ENCODE measurements around the gene SYNE1. TPM values are rescaled to one million over a fixed set of nuclear protein-coding genes. Genes with fewer than 3 reads are reported as not detected.
A peak's percentile ranks its signal among the peaks of the same experiment; 100 is the strongest.

The SYNE1 gene
- total RNA-seq, 6 donors from 2014 or later: 160 to 859 (median 490) TPM

GRCh38 chr6:152195896-152196295 lies 441.3 kb downstream of the SYNE1 start:
- no peak overlapping the region for H3K4me3 ChIP-seq
- H3K27me3 ChIP-seq: no peaks in the 10 kb centered on the region
- no peak overlapping the region for H3K27ac ChIP-seq
- H3K36me3 ChIP-seq: peaks cover 18 to 58% (median 35%) of the 10 kb centered on the region in 4 donors
- H3K9me3 ChIP-seq: no peaks in the 10 kb centered on the region
- DNase-seq: peak in 1 of 2 donors; percentile 32
- TF ChIP-seq EP300 (IDR thresholded peaks at IDR 0.05) (no peak), POLR2AphosphoS5 (IDR thresholded peaks at IDR 0.05) (no peak), CTCF (IDR thresholded peaks at IDR 0.05) (no peak), POLR2A (IDR thresholded peaks at IDR 0.05) (no peak)
- no peaks in the 10 kb centered on the region for H3K4me1 ChIP-seq
- WGBS, 2 donors: 68% methylated on average over 3 to 5 of the region's 5 CpGs
- ATAC-seq (ENCODE audit: low FRiP score in 2 of 2): no peak

- no peak for ATAC-seq (ENCODE audit: low FRiP score in 2 of 2)
- Histone ChIP-seq H3K36me3 (peaks cover 0 to 41% (median 13%) of the 10 kb centered on the region in 4 donors), H3K27me3 (no peaks in the 10 kb centered on the region), H3K4me1 (peaks cover 0 to 6% (median 0%) of the 10 kb centered on the region in 4 donors), H3K4me3 (no peak overlapping the region), H3K9me3 (no peaks in the 10 kb centered on the region), H3K27ac (no peak overlapping the region)
- no peak for DNase-seq
- 78 to 86% methylated on average over 2 of the region's 2 CpGs for WGBS, 2 donors
- TF ChIP-seq POLR2A (IDR thresholded peaks at IDR 0.05) (no peak), EP300 (IDR thresholded peaks at IDR 0.05) (no peak), CTCF (IDR thresholded peaks at IDR 0.05) (no peak), POLR2AphosphoS5 (IDR thresholded peaks at IDR 0.05) (no peak)
These were observed 447.4 kb downstream of the SYNE1 start for GRCh38 chr6:152189736-152190135.

- no peaks in the 10 kb centered on the region for H3K9me3 ChIP-seq
- peaks cover 0 to 6% (median 0%) of the 10 kb centered on the region in 4 donors for H3K4me1 ChIP-seq
- DNase-seq (no peak), ATAC-seq (ENCODE audit: low FRiP score in 2 of 2) (no peak)
- TF ChIP-seq POLR2AphosphoS5 (IDR thresholded peaks at IDR 0.05) (no peak), POLR2A (IDR thresholded peaks at IDR 0.05) (no peak), EP300 (IDR thresholded peaks at IDR 0.05) (no peak), CTCF (IDR thresholded peaks at IDR 0.05) (no peak)
- H3K4me3 ChIP-seq: no peak overlapping the region
- H3K36me3 ChIP-seq: peaks cover 0 to 35% (median 13%) of the 10 kb centered on the region in 4 donors
- H3K27ac ChIP-seq: no peak overlapping the region
- no peaks in the 10 kb centered on the region for H3K27me3 ChIP-seq
- WGBS, 2 donors: 92 to 96% methylated on average over 3 of the region's 3 CpGs
These were observed 449.2 kb downstream of the SYNE1 start for GRCh38 chr6:152188011-152188410.

- WGBS, 2 donors: 89 to 94% methylated on average over 3 of the region's 3 CpGs
- DNase-seq (no peak), ATAC-seq (ENCODE audit: low FRiP score in 2 of 2) (no peak)
- Histone ChIP-seq H3K27ac (peak overlapping the region in 1 of 4 donors; percentile 6), H3K4me3 (no peak overlapping the region), H3K9me3 (no peaks in the 10 kb centered on the region), H3K36me3 (peaks cover 0 to 34% (median 13%) of the 10 kb centered on the region in 4 donors), H3K27me3 (no peaks in the 10 kb centered on the region), H3K4me1 (peaks cover 0 to 6% (median 0%) of the 10 kb centered on the region in 4 donors)
- TF ChIP-seq CTCF (IDR thresholded peaks at IDR 0.05) (no peak), POLR2A (IDR thresholded peaks at IDR 0.05) (no peak), EP300 (IDR thresholded peaks at IDR 0.05) (no peak), POLR2AphosphoS5 (IDR thresholded peaks at IDR 0.05) (no peak)
These were observed 450.3 kb downstream of the SYNE1 start for GRCh38 chr6:152186840-152187239.

- ATAC-seq (ENCODE audit: low FRiP score in 2 of 2) (no peak), DNase-seq (no peak)
- no peaks in the 10 kb centered on the region for H3K9me3 ChIP-seq
- H3K4me1 ChIP-seq: peaks cover 0 to 6% (median 0%) of the 10 kb centered on the region in 4 donors
- H3K27ac ChIP-seq: peak overlapping the region in 3 of 4 donors; percentile 32 to 57 (median 54)
- WGBS, 2 donors: 55 to 61% methylated on average over 6 of the region's 6 CpGs
- H3K36me3 ChIP-seq: peaks cover 0 to 45% (median 15%) of the 10 kb centered on the region in 4 donors
- H3K27me3 ChIP-seq: no peaks in the 10 kb centered on the region
- no peak for TF ChIP-seq CTCF (IDR thresholded peaks at IDR 0.05)
- TF ChIP-seq POLR2A (IDR thresholded peaks at IDR 0.05): no peak
- no peak for TF ChIP-seq POLR2AphosphoS5 (IDR thresholded peaks at IDR 0.05)
- no peak overlapping the region for H3K4me3 ChIP-seq
These were observed 452.1 kb downstream of the SYNE1 start for GRCh38 chr6:152184917-152185574.

All from upper lobe of left lung (tissue), 6 donors.